CD4-positive, alpha-beta memory T cell (primary cell): ENCODE results near the gene BTNL8. TPM values are rescaled to one million over a fixed set of nuclear protein-coding genes. Genes with fewer than 3 reads are reported as not detected.

Experiments
- CTCF ChIA-PET: fragments of 350-600 bp; sonication (Branson Sonifier 250); formaldehyde crosslinking; loops from one replicate; lab custom pipeline; 2021; ENCODE audit warnings: inconsistent platforms; ENCODE audit not compliant: partially characterized antibody; lab: Charles Lee
- POLR2A ChIA-PET: fragments of 350-600 bp; sonication (Branson Sonifier 250); formaldehyde crosslinking; loops from one replicate; lab custom pipeline; 2021; ENCODE audit not compliant: partially characterized antibody; lab: Charles Lee
- DNase-seq, 5 donors: peaks; one replicate each; pipeline versions ENCODE4 v3.0.0 to v3.0.0-alpha.2; 2020 to 2022; ENCODE audit warnings: mixed read lengths in 1 of 5
- H3K27ac ChIP-seq: one replicate; pipeline ENCODE4 v1.7.0; 2013; ENCODE audit warnings: low read depth, low read length
- H3K27me3 ChIP-seq: 2 replicates; pipeline ENCODE4 v1.7.0; 2013; ENCODE audit warnings: mild to moderate bottlenecking, low read length, moderate library complexity; ENCODE audit not compliant: insufficient read depth
- H3K36me3 ChIP-seq: 2 replicates; pipeline ENCODE4 v1.7.0; 2013; ENCODE audit warnings: mild to moderate bottlenecking, low read length, moderate library complexity; ENCODE audit not compliant: insufficient read depth
- H3K4me1 ChIP-seq: 2 replicates; pipeline ENCODE4 v1.7.0; 2013; ENCODE audit warnings: mild to moderate bottlenecking, low read length, moderate library complexity; ENCODE audit not compliant: insufficient read depth
- H3K4me3 ChIP-seq, 2 donors: one replicate each; pipeline ENCODE4 v1.7.0; 2013; ENCODE audit warnings: low read length in 2 of 2, mild to moderate bottlenecking in 1 of 2
- H3K9me3 ChIP-seq, 2 donors: one replicate each; pipeline ENCODE4 v1.7.0; 2013; ENCODE audit warnings: low read length in 2 of 2, control low read depth in 1 of 2; ENCODE audit not compliant: control insufficient read depth in 1 of 2
- H3K27ac Mint-ChIP-seq, 7 donors: one replicate each; pipeline ENCODE4 v1.8.0; 2020 to 2021; ENCODE audit warnings: mixed read lengths in 7 of 7, mild to moderate bottlenecking in 6 of 7, inconsistent platforms in 3 of 7, moderate library complexity in 3 of 7
- H3K27me3 Mint-ChIP-seq, 2 donors: one replicate each; pipeline ENCODE4 v1.8.0; 2020 to 2021; ENCODE audit warnings: mixed read lengths in 2 of 2
- H3K36me3 Mint-ChIP-seq, 2 donors: one replicate each; pipeline ENCODE4 v1.8.0; 2020 to 2021; ENCODE audit warnings: mixed read lengths in 2 of 2, inconsistent platforms in 1 of 2, mild to moderate bottlenecking in 1 of 2
- H3K4me1 Mint-ChIP-seq, 4 donors: one replicate each; pipeline ENCODE4 v1.8.0; 2020 to 2021; ENCODE audit warnings: mixed read lengths in 4 of 4, mild to moderate bottlenecking in 1 of 4
- H3K4me3 Mint-ChIP-seq, 8 donors: one replicate each; pipeline ENCODE4 v1.8.0; 2020 to 2021; ENCODE audit warnings: mixed read lengths in 8 of 8, mild to moderate bottlenecking in 7 of 8, moderate library complexity in 6 of 8, inconsistent platforms in 3 of 8
- H3K9me3 Mint-ChIP-seq, 8 donors: one replicate each; pipeline ENCODE4 v1.8.0; 2020 to 2021; ENCODE audit warnings: mixed read lengths in 8 of 8, mild to moderate bottlenecking in 5 of 8, inconsistent platforms in 3 of 8, moderate library complexity in 1 of 8
- intact Hi-C: fragments of 100-400 bp; cut with micrococcal nuclease; formaldehyde crosslinking; loops from one replicate; pipeline ENCODE4 v1.15.1; 2023
- polyA plus RNA-seq, 2 donors: library from polyadenylated mRNA; unstranded; fragments of 300-500 nt; fragmentation: Illumina TruSeq; gene quantifications; one replicate each; pipeline ENCODE4 v1.2.3, GENCODE V29; 2021
- total RNA-seq, 2 experiments: library from RNA; stranded (reverse); gene quantifications; one replicate each; pipeline ENCODE4 v1.2.3, GENCODE V29; 2021

Gene BTNL8
- total and polyA plus RNA-seq, 4 experiments from 2014 or later, result not detected

DNA sequence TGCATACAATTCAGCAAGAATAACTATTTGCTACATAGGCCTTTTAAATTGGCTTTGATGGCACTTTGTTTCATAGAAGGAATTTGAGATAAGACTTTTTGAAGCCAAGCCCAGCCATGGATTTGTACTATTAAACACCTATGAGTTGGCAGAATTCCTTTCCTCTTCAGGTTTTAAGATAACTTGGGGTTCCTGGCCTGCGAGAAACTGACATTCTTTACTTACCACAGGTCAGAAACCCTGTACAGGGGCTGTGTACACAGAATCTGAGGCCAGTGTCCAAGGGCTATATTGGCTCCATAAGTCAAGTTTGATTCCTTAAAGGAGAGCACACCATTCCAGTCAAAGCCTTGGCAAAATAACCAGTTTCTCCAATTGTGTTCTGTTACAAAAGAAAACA lies 78.9 kb downstream of the BTNL8 start:
- POLR2A ChIA-PET, result no interaction called here
- no peak overlapping the region for H3K4me3 ChIP-seq
- no peak overlapping the region for H3K4me3 Mint-ChIP-seq
- H3K27ac ChIP-seq, result no peak overlapping the region
- no peak for DNase-seq
- peaks cover 0 to 10% (median 6%) of the 10 kb centered on the region in 4 donors for H3K4me1 Mint-ChIP-seq
- H3K9me3 Mint-ChIP-seq, result no peaks in the 10 kb centered on the region
- H3K36me3 Mint-ChIP-seq, result no peaks in the 10 kb centered on the region
- H3K27me3 Mint-ChIP-seq, result peaks cover 0 to 12% of the 10 kb centered on the region in 2 donors
- CTCF ChIA-PET, result no interaction called here
- no peaks in the 10 kb centered on the region for H3K9me3 ChIP-seq
- no peaks in the 10 kb centered on the region for H3K27me3 ChIP-seq
- no peaks in the 10 kb centered on the region for H3K4me1 ChIP-seq
- intact Hi-C loops, result no loop called here
- no peak overlapping the region for H3K27ac Mint-ChIP-seq
- H3K36me3 ChIP-seq, result no peaks in the 10 kb centered on the region

DNA sequence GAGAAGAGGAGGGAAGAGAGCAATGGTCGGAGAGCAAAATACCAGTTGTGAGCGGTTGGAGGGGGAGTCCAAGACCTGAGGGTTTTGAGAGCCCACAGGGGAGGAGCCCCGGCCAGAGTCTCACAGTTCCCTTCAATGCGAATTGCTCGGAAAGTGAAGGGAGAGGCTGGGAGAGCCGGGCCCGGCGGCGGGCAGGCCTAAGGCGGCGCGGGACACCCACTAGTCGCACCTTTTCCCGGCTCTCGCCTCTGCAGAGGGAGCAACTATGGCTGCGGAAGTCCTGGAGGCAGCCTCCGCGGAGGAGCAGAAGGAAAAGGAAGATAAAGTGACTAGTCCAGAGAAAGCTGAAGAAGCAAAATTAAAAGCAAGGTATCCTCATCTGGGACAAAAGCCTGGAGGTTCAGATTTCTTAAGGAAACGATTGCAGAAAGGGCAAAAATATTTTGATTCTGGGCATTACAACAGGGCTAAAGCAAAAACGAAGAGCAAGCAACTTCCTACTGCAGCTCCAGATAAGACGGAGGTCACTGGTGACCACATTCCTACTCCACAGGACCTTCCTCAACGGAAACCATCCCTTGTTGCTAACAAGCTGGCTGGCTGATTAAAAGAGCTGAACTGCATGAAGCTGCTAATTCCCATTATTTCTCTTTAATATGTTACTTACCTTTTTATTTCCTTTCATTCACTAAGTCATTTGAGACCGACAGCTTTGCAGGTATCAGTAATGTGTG lies 83.2 kb downstream of the BTNL8 start:
- CTCF ChIA-PET, result interaction anchor here (0.5 kb wide), 1 partner anchor 20 kb away, joined by 3 read pairs; no protein-coding TSS in a partner anchor

DNA sequence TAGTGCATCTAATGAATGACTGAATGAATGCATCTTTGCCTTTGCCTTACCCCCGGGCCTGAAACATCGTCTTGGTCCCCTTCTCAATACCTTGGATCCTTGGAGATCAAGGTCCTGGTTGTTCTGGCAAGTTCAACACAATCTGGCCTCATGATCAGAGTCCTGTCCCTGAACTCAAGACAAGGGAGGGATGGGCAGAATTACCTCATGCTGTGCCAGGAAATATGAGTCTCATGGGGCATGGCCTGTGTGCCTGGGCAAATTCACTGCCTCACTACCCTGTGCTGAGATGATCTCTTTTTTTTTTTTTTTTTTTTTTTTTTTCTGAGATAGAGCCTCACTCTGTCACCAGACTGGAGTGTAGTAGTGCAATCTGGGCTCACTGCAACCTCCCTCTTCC lies 89.1 kb downstream of the BTNL8 start:
- Mint-ChIP-seq H3K9me3 (peaks cover 0 to 2% (median 0%) of the 10 kb centered on the region in 8 donors), H3K27me3 (peaks cover 15 to 37% of the 10 kb centered on the region in 2 donors), H3K36me3 (no peaks in the 10 kb centered on the region), H3K4me1 (no peaks in the 10 kb centered on the region), H3K27ac (no peak overlapping the region), H3K4me3 (no peak overlapping the region)
- Histone ChIP-seq H3K9me3 (no peaks in the 10 kb centered on the region), H3K4me1 (no peaks in the 10 kb centered on the region), H3K4me3 (no peak overlapping the region), H3K27ac (no peak overlapping the region), H3K27me3 (no peaks in the 10 kb centered on the region), H3K36me3 (no peaks in the 10 kb centered on the region)
- POLR2A ChIA-PET, result no interaction called here
- DNase-seq, result no peak
- intact Hi-C loops, result no loop called here
- CTCF ChIA-PET, result no interaction called here

More for the DNA sequence above, 83.2 kb downstream of the BTNL8 start:
- Mint-ChIP-seq H3K36me3 (no peaks in the 10 kb centered on the region), H3K27ac (no peak overlapping the region), H3K4me1 (no peaks in the 10 kb centered on the region), H3K9me3 (peaks cover 0 to 2% (median 0%) of the 10 kb centered on the region in 8 donors), H3K4me3 (no peak overlapping the region), H3K27me3 (peaks cover 5 to 19% of the 10 kb centered on the region in 2 donors)
- Histone ChIP-seq H3K9me3 (no peaks in the 10 kb centered on the region), H3K27me3 (no peaks in the 10 kb centered on the region), H3K27ac (no peak overlapping the region), H3K4me3 (no peak overlapping the region), H3K4me1 (no peaks in the 10 kb centered on the region), H3K36me3 (no peaks in the 10 kb centered on the region)
- intact Hi-C loops, result no loop called here
- POLR2A ChIA-PET, result no interaction called here
- no peak for DNase-seq

DNA sequence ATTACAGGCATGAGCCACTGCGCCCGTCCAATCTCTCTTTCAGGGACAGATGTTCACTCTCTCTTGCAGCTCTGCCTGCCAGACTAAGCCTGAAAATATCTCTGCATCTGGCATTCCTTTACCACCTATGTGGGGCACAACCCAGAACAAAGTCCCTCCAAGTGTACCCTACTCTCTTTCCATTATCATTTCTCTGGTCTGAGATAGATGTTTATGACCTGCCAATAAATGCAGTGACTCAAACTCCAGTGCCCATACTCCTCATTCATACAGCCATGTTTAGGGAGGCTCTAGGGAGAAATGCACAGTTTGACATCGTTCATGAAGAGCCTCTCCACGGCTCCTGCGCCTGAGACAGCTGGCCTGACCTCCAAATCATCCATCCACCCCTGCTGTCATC lies 89.6 kb downstream of the BTNL8 start, which contains the start of gene BTNL3:
Gene BTNL3 (plus strand): TSS at position 255 of the 400 bp plus-strand sequence. CDS start 183 bp downstream, outside the sequence.
- no peaks in the 10 kb centered on the region for H3K4me1 Mint-ChIP-seq
- H3K27me3 Mint-ChIP-seq, result peaks cover 15 to 37% of the 10 kb centered on the region in 2 donors
- H3K9me3 Mint-ChIP-seq, result peaks cover 0 to 2% (median 0%) of the 10 kb centered on the region in 8 donors
- POLR2A ChIA-PET, result no interaction called here
- H3K36me3 Mint-ChIP-seq, result no peaks in the 10 kb centered on the region
- Histone ChIP-seq H3K36me3 (no peaks in the 10 kb centered on the region), H3K27ac (no peak within 1 kb of the TSS), H3K4me3 (no peak within 1 kb of the TSS), H3K9me3 (no peaks in the 10 kb centered on the region), H3K4me1 (no peaks in the 10 kb centered on the region), H3K27me3 (no peaks in the 10 kb centered on the region)
- CTCF ChIA-PET, result no interaction called here
- no peak within 1 kb of the TSS for H3K27ac Mint-ChIP-seq
- DNase-seq, result no peak
- intact Hi-C loops, result no loop called here
- no peak within 1 kb of the TSS for H3K4me3 Mint-ChIP-seq

DNA sequence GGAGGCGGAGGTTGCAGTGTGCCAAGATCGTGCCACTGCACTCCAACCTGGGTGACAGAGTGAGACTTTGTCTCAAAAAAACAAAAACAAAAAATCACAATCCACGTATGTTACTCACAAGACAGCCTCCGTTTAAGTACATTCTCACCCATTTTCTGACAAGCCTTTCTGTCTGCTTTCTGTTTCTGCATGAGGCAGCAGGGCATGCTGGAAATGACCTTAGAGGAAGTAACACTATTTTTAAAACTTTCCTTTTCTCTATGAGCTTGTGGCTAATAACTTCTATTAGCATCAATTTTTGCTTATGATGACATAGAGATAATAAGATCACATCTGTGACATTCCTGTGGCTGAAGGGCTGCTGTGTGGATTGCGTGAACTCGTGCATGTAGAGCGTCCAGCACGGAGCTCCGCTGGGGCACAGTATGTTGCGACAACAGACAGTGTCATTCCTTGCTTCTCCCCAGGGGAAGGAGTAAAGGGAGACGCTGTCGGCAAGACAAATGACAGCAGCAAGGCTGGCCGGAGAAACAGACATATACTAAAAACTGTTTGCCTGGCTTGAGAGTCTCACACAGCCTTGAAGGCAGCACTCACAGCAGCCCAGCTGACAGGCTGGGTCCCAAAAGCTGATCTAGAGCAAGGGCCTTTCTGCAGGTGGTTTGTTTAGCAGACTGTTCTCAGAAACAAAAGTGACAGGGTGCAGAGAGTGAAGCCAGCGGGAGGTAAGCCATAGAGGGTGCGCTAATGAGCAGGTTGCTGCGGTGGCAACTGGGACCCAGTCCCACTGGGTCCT lies 91.3 kb downstream of the BTNL8 start:
- no peaks in the 10 kb centered on the region for H3K4me1 Mint-ChIP-seq
- Histone ChIP-seq H3K27ac (no peak overlapping the region), H3K36me3 (no peaks in the 10 kb centered on the region), H3K27me3 (no peaks in the 10 kb centered on the region), H3K4me3 (no peak overlapping the region), H3K9me3 (no peaks in the 10 kb centered on the region), H3K4me1 (no peaks in the 10 kb centered on the region)
- peaks cover 13 to 36% of the 10 kb centered on the region in 2 donors for H3K27me3 Mint-ChIP-seq
- no peak for DNase-seq
- H3K36me3 Mint-ChIP-seq, result peaks cover 0 to 1% of the 10 kb centered on the region in 2 donors
- intact Hi-C loops, result no loop called here
- no peak overlapping the region for H3K4me3 Mint-ChIP-seq
- peaks cover 0 to 15% (median 8%) of the 10 kb centered on the region in 8 donors for H3K9me3 Mint-ChIP-seq
- ChIA-PET POLR2A (no interaction called here), CTCF (no interaction called here)
- H3K27ac Mint-ChIP-seq, result no peak overlapping the region

DNA sequence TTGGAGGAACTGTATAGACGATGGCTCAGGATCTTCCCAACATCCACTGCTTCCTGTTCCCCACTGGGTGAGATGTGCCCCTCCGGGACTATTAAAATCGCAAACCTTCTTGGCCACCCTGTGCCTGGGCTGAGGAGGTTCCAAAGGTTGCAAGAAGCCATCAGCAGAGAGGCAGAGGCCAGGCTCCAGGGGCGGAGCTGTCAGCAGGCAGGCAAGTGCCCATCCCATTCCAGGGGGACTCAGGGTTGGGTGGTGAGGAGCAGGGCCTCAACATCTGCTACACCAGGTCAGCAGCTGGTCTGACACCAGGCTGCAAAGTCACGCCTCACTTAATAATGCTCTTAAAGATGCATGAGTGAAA lies 91.9 kb downstream of the BTNL8 start:
- Mint-ChIP-seq H3K4me1 (no peaks in the 10 kb centered on the region), H3K27me3 (peaks cover 11 to 36% of the 10 kb centered on the region in 2 donors), H3K27ac (no peak overlapping the region), H3K4me3 (no peak overlapping the region), H3K36me3 (peaks cover 0 to 1% of the 10 kb centered on the region in 2 donors), H3K9me3 (peaks cover 0 to 20% (median 9%) of the 10 kb centered on the region in 8 donors)
- Histone ChIP-seq H3K36me3 (no peaks in the 10 kb centered on the region), H3K4me1 (no peaks in the 10 kb centered on the region), H3K27ac (no peak overlapping the region), H3K4me3 (no peak overlapping the region), H3K27me3 (no peaks in the 10 kb centered on the region), H3K9me3 (no peaks in the 10 kb centered on the region)
- ChIA-PET CTCF (no interaction called here), POLR2A (no interaction called here)
- intact Hi-C loops, result no loop called here
- DNase-seq, result no peak
